ENCODE results near the gene ADAMTS20. TPM values are rescaled to one million over a fixed set of nuclear protein-coding genes. Genes with fewer than 3 reads are reported as not detected.
A peak's percentile ranks its signal among the peaks of the same experiment; 100 is the strongest.

The ADAMTS20 gene
- polyA plus RNA-seq, 3 donors, result 0.74 to 0.86 (median 0.83) TPM

DNA sequence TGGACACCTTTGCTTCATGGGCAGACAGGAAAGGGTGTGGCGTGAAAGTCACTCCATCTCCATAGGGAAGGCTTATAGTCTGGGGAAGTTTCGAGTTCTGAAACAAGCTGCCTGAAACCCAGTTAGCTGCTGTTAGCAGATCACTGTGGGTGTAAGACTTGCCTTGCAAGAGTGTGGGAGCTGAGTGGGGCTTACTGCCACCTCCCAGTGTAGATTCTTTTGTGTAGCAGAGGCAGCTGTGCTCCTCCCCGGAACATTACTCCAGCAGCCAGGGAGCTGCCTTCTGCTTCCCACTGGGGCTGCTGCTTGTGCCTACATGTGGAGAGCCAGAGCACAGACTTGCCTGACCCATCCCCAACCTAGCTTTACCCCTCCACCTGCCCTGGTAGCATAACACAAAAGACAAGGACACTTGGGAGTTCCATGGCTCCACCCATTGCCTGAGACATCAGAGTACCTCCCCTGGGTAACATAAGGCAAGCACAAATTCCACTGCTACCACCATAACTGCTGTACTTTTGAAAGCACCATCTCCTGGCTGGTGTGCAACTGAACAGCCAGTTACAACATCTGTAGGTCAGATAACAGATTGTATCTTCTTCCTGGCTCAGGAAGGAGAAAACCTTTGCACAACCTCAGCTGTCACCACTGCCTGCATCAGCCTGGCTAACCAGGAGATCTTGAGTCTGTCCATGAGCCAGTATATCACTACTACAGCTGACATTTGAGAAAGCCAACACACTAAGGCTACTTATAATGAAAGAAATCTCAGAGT lies 69.5 kb downstream of the ADAMTS20 start:
- no peak for DNase-seq

DNA sequence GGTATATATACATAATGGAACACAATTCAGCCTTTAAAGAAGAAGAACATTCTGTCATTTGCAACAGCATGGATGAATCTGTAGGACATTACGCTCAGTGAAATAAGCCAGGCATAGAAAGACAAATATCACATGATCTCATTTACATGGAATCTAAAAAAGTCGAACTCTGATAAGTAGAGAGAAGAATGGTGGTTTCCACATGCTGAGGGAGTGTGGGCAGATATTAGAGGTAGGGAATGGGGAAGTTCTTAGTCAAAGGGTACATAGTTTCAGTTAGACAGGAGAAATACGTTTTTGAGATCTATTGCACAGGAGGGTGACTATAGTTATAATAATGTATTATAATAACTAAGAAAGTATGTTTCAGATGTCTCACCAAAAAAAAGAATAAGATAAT lies 71.4 kb downstream of the ADAMTS20 start:
- no peak for DNase-seq

DNA sequence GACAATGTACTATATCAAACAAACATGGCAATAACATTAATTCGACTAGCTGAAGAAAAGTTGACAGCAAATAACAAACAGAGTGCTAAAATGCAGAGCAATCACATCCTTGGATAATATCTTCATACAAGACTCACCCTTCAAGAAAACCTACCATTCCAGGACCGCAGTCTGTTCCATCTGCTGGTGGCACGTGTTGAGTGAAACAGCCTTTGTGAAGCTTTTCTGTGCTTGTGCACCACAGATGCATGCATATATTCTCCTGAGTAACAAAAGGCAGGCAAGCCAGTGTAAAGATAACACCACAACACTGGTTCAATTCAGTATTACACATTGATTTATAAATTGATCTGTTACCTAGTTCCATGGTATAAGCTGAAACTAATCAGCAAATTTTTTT lies 89.3 kb downstream of the ADAMTS20 start:
- DNase-seq, result no peak

DNA sequence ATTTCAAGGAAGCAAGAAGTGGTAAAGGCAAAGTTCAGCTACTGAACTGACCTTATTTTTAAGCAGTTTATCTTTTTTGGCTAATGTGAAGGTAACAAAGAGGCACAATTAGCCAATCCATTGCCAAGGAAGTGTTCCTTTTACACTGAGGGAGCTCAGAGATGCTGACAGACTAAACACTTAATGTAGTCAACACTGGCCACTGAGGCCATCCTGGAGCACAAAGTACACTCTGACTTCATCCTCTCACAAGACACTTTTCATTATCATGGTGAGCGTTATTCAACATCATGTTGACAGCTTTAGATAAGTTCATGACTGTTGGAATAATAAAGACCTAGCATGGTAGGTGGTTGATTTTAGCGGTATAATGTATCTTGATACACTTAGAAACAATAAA lies 89.9 kb downstream of the ADAMTS20 start:
- DNase-seq, result no peak

DNA sequence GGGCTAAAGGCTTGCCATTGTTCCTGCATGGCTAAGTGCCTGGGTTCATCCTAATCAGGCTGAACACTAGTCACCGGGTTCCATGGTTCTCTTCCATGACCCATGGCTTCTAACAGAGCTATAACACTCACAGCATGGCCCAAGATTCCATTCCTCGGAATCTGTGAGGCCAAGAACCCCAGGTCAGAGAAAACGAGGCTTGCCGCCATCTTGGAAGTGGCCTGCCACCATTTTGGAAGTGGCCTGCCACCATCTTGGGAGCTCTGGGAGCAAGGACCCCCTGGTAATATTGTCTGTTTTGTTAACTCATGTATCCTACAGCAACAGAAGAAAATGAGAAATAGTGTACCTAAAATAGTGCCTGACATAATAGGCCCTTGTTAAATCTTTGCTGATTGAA lies 92.7 kb downstream of the ADAMTS20 start:
- no peak for DNase-seq

DNA sequence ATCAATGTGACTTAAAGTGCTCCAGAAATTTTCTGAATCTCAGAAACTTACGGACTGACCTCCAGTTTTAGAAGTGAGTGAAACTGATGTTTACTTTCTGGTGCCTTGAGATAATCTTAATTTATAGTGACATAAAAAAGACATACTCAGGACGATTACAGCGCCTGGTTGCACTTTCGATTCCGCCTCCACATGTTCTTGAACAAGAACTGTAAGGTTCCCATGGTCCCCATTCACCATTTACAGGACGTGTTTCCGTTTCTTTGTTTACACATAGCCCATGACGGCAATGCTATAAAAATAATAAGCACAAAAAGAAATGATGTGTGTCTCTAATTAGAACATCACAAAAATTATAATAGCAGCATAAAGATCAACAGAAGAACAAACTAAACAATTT lies 98.2 kb downstream of the ADAMTS20 start:
- no peak for DNase-seq

DNA sequence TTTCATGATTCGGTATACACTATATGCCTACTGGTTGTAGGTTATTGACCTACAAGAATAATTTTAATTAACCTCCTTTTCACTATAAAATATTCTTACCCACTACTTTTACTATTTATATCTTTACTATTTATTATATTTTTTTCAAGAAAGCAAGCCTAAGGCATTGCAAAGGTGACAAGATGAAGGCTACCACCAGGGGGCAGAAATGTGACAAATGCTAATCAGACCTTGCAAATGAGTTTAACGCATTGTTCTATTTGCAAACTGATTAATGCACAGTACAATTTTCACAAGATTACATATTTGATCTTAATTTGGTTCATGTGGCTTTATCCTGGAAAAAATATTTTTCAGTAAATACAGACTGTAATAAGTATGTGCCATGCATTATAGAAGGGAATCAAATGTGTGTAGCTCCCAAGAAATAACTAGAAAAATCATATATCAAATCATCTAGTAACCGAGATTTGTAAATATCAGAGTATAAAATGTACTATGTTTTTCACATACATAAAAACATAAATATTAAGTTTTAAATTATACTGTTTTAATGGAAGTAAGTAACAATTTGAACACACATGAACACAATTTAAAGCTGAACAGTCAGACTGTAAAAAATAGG lies 107.0 kb downstream of the ADAMTS20 start:
- DNase-seq, result peak; percentile 17

DNA sequence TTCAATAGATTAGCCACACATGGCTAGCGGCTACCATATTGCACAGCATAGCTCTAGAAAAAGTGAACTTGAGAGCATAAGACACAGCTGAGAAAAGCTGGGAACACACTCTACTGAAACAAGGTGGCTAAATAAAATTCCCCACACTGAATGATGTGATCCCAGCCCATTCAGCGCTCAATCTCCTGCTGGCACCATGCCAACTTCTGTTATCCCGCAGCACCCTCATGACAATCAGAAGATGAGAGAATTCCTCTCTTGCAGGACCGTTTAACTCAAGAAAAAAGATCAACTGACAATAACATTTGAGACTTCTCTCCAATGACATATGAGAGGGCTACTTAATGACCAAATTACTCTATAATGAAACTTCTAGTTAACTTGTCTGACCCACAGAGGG lies 115.4 kb downstream of the ADAMTS20 start:
- DNase-seq, result no peak

DNA sequence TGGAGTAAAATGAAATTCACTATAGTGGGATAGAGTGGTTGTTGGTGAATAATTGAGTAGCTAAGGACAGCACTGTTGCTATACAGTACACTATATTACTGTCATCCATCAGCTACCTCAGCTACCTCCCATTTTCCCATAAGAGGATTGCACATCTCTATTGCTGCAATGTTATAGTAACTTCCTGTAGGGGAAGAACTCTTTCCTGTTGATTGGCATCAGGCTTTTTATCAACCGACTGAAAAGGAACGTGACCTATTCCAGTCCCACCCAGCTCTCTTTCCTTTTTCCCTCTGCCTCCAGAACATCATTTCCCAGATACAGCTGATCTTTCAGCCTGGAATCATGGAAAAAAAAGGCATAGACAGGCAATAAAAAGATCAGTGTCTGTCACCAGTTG lies 117.4 kb downstream of the ADAMTS20 start:
- DNase-seq, result no peak

DNA sequence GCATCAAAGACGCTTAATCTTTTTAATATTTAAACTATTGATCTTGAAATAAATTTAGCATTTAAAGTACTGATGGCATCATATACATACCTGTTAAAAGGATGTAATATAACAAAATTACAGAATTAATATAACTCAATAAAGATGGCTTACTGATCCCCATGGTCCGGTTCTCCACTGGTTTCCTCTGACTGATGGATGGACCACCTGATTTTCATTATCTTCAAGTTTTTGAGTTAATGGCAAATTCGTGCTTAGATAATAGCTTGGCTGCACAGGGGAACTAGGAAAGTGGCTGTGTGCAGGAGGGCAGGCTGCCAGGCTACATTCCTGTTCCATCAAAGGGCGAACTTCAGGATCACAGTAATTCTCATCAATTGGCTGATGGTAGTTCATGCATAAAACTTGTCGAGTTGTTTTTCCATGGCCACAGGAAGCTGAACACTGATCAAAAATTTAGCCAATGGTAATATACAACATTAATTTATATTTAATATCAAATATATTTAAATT lies 123.9 kb downstream of the ADAMTS20 start:
- no peak for DNase-seq

DNA sequence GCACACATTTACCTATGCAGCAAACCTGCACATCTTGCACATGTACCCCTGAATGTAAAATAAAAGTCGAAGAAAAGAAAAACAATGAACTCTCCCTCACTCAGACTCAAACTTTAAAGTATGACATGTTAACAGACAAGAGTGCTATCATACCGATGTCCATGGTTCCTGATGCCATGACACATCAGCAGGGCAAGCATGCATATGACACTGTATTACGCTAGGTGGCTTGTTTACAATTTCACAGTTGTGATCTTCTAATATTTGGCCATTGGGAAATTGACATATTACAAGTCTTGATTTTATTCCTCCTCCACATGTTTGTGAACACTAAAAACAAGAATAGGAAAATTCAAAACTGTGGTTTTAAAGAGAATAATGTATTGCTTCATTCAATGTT lies 126.6 kb downstream of the ADAMTS20 start:
- DNase-seq, result no peak

DNA sequence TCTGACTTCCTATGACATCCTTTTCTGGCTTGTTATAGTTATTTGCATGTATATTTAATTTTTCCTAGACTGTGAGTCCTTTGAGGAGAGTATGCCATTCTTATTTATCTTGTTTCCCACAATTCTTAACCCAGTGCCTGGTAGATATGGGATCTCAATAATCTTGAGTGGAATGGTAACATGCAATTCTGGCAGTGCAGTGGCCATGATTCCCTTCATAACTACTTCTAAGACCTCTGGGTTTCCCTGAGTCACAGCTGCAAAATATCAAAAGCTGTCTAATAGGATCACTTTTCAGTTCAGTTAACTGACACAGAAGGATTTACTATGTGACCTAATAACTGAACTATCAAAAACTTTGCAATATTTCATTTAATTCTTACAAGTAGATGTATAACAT lies 135.0 kb downstream of the ADAMTS20 start:
- no peak for DNase-seq

DNA sequence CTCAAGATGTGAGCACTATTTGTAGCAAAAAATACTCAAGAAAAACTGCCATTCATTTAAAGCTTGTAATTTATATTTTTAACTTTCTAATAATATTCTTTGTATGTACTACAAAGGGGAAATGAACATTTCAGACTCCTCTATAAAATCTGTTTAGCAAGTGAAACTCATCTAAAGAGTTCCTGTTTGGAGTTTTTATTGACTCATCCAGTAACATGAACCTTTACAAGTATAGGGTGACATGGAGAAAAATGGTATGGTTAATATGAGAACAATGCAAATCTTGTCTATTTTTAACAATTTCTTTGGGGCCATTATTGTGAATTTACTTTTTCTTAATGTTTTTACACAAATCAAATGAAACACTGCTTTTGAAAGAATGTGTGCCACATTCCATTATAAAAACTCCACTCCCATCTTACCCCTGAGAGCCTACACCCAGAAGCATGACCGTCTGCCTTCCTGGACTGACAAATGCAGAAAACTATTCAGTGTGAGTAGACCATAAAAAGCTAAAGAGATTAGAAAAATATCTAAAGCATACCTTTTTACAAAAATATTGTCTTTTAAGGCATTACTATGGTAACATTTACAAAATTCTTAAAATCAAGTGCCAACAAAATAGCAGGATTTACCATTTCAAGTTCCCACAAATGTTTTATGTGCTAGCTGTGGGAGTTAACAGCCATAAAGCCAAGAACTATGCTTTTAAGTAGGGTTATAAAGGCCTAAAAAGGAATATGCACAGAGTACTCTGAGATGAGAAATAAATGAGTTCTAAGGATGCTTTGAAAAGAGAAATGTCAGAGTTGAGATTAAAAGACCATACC lies 144.0 kb downstream of the ADAMTS20 start:
- peak; percentile 19 for DNase-seq

DNA sequence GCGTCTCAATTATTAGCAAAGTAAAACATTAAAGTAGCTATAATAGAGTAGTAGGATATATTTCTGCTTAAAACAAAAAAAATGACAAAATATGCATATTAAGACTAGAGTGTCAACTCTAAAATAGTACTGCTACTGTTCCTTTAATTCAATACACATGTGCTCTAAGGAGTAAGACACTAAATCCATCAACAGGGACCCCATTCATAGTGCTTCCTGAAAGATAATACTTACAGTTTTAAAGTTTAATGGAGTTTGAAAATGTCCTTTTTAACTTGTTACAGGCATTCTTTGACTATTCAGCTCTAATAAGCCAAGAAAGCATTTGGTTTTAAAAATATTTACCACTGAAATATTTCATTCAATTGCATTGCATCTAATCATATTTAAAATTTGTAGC lies 145.2 kb downstream of the ADAMTS20 start:
- peak; percentile 17 for DNase-seq

DNA sequence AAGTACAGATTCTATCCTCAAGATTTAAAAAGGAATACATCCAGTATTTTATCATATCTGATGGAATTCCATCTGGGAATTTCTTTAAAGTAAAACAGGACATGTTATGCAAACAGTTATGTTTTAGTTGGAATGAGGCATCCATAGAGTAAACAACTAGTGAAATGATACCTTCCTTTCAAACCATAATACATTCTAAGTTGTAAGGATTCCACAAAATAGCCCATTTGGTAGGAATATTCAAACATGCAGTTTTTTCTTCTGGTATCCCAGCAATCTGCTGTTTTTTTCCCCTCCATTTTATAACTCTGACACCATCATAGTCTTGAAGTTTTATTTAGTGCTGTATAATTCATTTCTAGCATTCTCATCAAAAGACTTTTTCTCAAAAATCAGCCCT lies 149.6 kb downstream of the ADAMTS20 start:
- no peak for DNase-seq

DNA sequence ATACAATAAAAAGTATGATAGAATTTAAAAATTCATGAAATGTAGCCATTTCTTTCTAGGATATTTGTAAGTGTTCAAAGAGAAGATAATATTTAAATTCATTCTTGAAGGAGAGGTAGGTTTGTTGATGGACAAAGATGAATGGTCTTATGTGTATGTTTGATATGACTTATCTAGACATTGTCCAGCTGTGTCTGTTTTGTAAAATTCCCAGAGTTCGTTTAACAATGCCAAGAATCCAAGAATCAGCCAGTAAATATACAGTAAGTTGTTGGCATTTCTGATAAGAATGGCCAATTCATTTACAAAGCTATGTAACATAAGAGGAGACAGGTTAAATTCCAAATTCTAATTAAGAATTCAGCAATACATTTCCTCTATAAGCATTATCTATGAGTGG lies 150.9 kb downstream of the ADAMTS20 start:
- DNase-seq, result no peak

DNA sequence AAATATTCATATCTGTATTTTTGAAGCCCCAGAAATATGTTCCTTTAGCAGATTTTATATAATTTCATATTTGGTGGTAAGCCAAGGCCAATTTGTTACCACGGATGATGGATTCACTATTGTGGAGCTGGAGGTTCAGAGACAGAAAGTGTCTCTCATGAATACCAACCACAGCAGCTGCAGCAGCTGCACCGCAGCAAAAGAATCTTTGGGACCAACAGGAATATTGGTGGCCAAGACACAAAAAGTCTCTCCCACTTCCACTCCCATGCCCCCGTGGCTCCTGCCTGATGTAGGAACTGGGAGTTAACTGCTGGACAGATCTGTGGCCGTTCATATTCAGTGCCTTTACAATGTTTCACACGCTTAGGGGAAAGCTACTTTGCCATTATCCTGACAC lies 155.3 kb downstream of the ADAMTS20 start:
- DNase-seq, result no peak

DNA sequence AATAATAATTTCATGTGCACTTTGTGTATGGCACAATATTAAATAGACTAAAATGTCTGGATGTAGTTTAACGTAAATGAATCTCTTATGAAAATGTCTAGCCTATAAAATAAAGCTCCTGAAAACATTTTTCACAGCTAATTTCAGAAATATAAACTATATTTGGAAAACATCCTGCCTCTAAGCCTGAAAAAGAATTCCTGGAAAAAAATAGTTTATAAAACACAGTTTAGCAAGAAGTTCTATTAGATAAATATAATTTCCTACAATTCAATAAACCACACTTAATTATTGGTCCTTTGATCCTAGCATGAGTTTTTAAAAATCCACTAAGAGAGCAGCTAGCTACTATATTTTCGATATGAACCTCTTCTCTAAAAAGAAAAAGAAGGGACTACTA lies 159.9 kb downstream of the ADAMTS20 start:
- no peak for DNase-seq

DNA sequence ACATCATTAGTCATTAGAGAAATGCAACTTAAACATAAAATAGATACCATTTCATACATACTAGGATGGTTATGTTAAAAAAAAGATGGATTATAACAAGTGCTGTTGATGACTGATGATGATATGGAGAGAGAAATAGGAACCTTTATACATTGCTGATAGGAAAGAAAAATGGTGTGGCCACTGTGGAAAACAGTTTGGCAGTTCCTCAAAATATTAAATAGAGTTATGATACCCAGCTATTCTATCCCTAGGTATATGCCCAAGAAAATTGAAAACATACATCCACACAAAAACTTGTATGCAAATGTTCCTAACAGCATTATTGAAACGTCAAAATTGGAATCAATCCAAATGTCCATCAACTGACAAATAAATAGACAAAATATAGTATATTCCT lies 170.1 kb downstream of the ADAMTS20 start:
- no peak for DNase-seq

DNA sequence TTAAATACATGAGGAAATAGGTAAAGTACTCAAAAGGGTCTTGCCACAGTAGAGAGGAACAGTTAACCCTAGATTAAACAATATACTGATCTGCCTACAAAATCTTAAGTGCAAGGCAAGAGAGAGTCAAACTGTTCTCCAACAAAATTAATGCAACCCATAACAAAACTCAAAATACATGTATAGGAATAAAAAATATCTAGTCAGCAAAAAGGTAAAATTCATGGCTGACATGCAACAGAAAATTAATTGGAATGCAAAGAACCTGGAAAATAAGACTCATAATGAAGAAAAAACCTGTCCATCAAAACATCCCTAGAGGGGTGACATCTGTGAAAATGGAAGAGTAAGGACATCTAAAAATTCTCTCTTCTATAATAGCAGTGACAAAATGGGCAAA lies 173.6 kb downstream of the ADAMTS20 start:
- DNase-seq, result no peak

DNA sequence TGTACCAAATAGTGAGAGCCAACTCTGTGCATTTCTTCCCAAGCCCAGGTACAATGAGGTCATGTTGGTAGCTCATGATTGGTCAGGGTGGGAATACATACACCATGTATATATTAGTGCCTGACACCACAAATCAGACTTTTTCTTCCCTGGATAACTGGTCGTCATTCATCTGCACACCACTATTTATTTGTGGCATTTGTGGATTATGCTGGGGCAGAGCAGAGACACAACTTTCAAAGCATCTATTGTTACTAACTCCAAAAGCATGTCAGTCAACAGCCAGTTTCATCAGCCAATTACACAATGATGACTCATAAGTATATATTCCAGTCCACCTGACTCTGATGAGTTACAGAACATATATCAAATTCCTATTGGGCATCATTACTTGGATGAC lies 181.7 kb downstream of the ADAMTS20 start:
- DNase-seq, result no peak

DNA sequence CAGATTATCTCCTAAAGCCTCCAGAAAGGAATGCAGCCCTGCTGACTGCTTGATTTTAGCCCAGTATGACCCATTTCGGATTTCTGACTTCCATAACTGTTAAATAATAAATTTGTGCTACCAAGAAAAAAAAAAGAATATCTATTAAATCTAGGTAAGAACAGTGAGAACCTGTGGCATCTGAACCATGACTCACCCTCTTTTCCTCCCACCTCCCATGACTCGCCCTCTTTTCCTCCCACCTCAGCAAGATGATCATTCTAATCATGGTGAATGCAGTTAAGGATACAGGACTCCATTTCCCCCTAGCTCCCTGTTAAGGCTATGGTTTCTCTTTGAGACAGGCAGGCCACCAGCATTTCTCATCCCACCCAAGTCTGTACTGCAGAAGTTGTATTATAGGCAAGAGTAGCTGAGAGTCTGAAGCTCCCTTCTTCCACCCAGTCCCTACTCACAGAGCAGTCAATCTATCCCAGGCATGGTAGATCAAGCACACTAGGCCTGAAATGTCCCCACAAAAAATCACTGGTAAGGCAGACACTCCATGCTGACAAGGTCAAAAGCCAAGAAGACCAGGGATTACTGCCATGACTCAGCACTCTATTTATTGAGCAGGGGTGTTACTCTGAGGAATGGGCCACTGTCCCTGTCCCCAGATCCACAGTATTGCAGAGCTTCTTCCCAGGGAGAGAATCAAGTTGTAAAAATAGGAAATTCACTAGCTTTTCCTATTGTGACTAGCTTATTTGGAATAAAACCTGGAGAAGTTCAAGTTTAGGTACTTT lies 188.9 kb downstream of the ADAMTS20 start:
- DNase-seq, result no peak
